Right lung (tissue), 10 donors: ENCODE results near the gene KARS1. TPM values are rescaled to one million over a fixed set of nuclear protein-coding genes. Genes with fewer than 3 reads are reported as not detected.

Experiments used
- DNase-seq, 2 donors: peaks; one replicate each; pipeline ENCODE4 v3.0.0-alpha.2; 2013
- long read RNA-seq, 8 donors: transcript quantifications; one replicate each; lab custom pipeline, GENCODE V29; 2026
- polyA plus RNA-seq, 5 donors: library from polyadenylated mRNA; unstranded; fragments of 120-200 nt; gene quantifications; one replicate each; pipeline versions ENCODE4 v1.2.1 to v1.2.3, GENCODE V29; 2013; ENCODE audit warnings: inconsistent platforms in 1 of 5, low replicate concordance in 1 of 5; ENCODE audit not compliant: insufficient read length in 5 of 5, insufficient read depth in 1 of 5

Gene KARS1
- polyA plus RNA-seq, result 100 to 1,000 TPM; 114 to 134 (median 123) TPM
- long read RNA-seq, donor 1, transcript KARS-211 (2 exons, 589 nt), result minor isoform, 14 of 269 reads
- long read RNA-seq, donor 1, transcript KARS-201 (14 exons, 2,005 nt), result major isoform, 34 of 269 reads
- long read RNA-seq, donor 1, partial matches to known transcripts, result 195 of 269 reads
- long read RNA-seq, donor 1, other reads (novel, unspliced or antisense), result 23 of 269 reads
- long read RNA-seq, donor 2, transcript KARS-211 (2 exons, 589 nt), result minor isoform, 5 of 128 reads
- long read RNA-seq, donor 2, transcript KARS-201 (14 exons, 2,005 nt), result major isoform, 18 of 128 reads
- long read RNA-seq, donor 2, partial matches to known transcripts, result 93 of 128 reads
- long read RNA-seq, donor 2, other reads (novel, unspliced or antisense), result 10 of 128 reads
- long read RNA-seq, donor 3, transcript KARS-201 (14 exons, 2,005 nt), result minor isoform, 13 of 181 reads
- long read RNA-seq, donor 3, transcript KARS-211 (2 exons, 589 nt), result major isoform, 14 of 181 reads
- long read RNA-seq, donor 3, partial matches to known transcripts, result 22 of 181 reads
- long read RNA-seq, donor 3, other reads (novel, unspliced or antisense), result 129 of 181 reads
- long read RNA-seq, donor 4, transcript KARS-211 (2 exons, 589 nt), result minor isoform, 11 of 27 reads
- long read RNA-seq, donor 4, transcript KARS-201 (14 exons, 2,005 nt), result major isoform, 13 of 27 reads
- long read RNA-seq, donor 4, partial matches to known transcripts, result 0 of 27 reads
- long read RNA-seq, donor 4, other reads (novel, unspliced or antisense), result 0 of 27 reads
- long read RNA-seq, donor 5, transcript KARS-211 (2 exons, 589 nt), result minor isoform, 12 of 67 reads
- long read RNA-seq, donor 5, transcript KARS-201 (14 exons, 2,005 nt), result major isoform, 29 of 67 reads
- long read RNA-seq, donor 5, partial matches to known transcripts, result 22 of 67 reads
- long read RNA-seq, donor 5, other reads (novel, unspliced or antisense), result 0 of 67 reads
- long read RNA-seq, donor 6, transcript KARS-211 (2 exons, 589 nt), result minor isoform, 11 of 46 reads
- long read RNA-seq, donor 6, transcript KARS-201 (14 exons, 2,005 nt), result major isoform, 23 of 46 reads
- long read RNA-seq, donor 6, transcript KARS-202 (15 exons, 2,421 nt), result minor isoform, 6 of 46 reads
- long read RNA-seq, donor 6, partial matches to known transcripts, result 5 of 46 reads
- long read RNA-seq, donor 6, other reads (novel, unspliced or antisense), result 0 of 46 reads
- long read RNA-seq, donor 7, transcript KARS-201 (14 exons, 2,005 nt), result major isoform, 10 of 230 reads
- long read RNA-seq, donor 7, partial matches to known transcripts, result 20 of 230 reads
- long read RNA-seq, donor 7, other reads (novel, unspliced or antisense), result 195 of 230 reads
- long read RNA-seq, donor 8, transcript KARS-201 (14 exons, 2,005 nt), result minor isoform, 7 of 24 reads
- long read RNA-seq, donor 8, transcript KARS-211 (2 exons, 589 nt), result major isoform, 9 of 24 reads
- long read RNA-seq, donor 8, partial matches to known transcripts, result 5 of 24 reads
- long read RNA-seq, donor 8, other reads (novel, unspliced or antisense), result 0 of 24 reads

GRCh38 chr16:75647492-75648264 is at the start of gene KARS1, which contains the start of gene TERF2IP:
Gene KARS1, minus strand, starts transcription at chr16:75647665. Its CDS starts 26 bp downstream, at chr16:75647639.
Gene TERF2IP, plus strand, starts transcription at chr16:75647773. Its CDS starts 110 bp downstream, at chr16:75647883.
- DNase-seq, result peak; percentile 93 to 94

DNA sequence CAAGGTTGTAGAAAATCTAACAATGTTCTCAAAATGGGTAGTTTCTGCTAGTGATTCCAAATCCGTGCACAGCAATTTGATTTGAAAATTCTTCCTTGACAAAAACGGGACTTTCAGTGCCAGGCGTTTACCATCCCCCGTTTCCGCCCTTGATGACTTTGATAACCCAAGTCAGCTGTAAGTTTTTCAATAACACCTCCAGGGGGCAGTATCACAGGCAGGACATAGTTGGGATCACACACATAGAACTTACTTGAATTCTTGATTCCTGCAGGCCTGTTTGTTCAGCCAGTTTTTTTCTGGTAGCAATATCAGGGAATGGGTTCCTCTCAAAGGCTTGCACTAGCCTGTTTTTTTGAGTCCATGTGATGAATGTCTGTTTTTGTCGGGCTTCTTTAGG is 48.2 kb upstream of the KARS1 start:
- DNase-seq, result no peak

DNA sequence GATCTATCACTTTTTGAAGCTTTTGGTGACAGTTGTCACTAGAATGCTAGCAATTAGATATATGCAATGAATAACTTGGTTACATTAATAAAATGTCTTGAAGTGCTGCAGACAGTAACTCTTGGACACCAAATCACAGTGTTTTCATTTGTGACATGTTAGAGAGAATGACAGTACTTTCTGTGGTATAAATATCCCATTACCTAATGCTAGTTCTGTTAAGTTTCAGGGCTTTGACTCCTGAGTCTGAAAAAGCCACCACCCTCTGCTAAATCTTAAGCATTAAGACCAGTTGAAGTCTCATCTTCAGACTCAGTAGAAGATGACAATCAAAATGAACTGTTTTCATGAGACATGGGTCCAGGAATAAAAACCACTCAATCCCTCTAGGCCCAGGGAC is 39.9 kb upstream of the KARS1 start:
- DNase-seq, result no peak

DNA sequence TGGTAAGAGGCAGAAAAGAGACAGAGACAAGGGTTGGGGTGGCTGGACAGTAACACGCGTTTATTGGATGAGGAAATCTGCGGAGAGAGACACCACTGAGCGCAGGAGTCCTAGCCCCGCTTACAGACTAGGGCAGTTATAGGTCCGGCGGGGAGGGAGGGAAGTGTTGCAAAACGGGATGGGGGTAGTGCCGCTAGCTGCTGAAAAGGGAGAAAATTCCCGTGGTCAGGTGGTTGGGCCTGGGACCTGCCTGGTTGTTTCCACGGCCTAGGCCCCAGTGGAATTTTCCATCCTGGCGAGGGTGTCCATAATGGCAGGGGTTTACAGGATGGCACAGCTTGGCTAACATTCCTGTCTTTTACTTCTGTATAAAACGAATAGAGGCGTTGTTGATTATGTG is 34.8 kb upstream of the KARS1 start:
- DNase-seq, result no peak

DNA sequence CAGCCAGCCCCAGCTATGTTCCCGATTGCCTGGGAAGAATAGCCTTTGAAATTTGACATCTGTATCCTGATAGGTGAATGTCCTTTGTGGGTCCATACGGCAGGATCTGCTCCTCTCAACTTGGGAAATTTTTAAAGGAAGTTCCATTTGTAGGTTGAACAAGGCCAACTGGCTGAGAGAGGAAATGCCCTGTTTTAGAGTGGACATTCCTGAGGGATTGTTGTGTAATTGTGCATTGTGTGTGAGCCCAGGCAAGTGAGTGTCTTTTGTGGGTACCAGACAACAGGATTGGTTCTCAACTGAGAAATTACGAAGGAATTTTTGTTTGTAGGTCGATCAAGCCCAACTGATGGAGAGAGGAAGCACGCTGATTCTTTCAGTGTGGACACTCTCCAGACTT is 31.9 kb upstream of the KARS1 start:
- DNase-seq, result no peak

- no peak for DNase-seq
Observed at GRCh38 chr16:75676909-75677308, 29.4 kb upstream of the KARS1 start, which contains the start of gene CPHXL2. Gene CPHXL2, minus strand, starts transcription at chr16:75677009. Its CDS starts 10 bp downstream, at chr16:75676999.

DNA sequence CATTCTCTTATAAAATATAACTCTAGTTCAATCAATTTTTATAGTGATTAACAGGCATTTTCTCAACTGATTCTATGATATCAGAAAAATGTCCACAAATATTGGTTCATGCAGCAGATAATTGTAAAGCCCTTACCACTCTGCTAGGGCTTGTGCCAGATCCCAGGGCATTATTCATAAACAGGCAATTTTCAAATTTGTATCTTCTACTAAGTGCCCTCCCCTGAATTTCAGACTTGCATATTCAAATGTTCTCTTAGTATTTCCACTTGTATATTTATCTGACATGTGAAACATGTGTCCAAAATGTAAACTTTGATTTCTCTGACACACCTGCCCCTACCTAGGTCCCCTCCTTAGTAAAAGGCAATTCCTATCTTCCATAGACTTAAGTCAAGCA is 20.0 kb upstream of the KARS1 start:
- no peak for DNase-seq

DNA sequence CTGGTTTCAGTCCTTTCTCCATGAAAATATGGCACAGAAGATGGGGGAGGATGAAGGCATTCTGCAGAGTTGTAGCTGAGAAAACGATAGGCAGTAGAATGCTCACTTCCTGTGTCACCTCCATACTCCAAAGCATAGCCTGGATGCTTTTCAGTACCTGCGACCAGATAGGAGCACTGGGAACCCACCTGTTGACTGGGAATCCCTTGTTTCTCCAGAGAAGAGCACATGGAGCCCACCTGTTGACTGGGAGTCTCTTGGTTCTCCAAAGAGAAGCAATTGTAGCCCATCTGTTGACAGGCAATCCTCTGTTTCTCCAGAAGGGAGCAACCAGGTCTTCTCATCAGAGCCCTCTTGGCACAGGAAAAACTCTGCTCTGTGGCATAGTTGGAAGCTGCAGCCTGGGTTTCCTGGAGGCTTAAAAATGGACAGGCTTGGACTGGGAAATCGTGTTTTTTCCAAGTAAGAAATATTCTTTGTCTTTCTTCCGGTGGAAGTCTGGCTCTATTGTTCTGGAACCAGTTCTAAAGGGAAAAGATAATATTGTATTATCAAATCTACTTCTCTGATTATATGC is 13.3 kb upstream of the KARS1 start:
- no peak for DNase-seq

GRCh38 chr16:75660321-75660720 is 12.9 kb upstream of the KARS1 start:
- DNase-seq, result no peak

DNA sequence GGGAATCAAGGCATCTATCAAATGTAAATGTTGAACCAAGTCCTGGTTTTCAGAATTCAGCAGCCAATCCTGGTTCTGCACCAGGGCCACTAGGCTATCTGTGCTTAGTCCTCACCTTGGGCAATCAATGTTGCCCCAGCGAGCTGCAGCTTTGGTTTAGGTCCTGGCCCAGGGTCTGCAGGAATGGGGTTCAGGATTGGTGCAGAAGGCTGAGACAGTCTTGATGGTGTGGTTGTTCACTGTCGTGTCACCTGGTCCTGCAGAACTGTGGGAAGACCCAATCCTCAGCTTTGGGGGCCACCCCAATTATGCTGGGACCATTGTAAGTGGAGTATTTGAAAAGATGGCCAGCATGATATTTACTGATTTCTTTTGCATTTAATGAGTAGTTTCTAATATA is 10.7 kb upstream of the KARS1 start:
- no peak for DNase-seq

DNA sequence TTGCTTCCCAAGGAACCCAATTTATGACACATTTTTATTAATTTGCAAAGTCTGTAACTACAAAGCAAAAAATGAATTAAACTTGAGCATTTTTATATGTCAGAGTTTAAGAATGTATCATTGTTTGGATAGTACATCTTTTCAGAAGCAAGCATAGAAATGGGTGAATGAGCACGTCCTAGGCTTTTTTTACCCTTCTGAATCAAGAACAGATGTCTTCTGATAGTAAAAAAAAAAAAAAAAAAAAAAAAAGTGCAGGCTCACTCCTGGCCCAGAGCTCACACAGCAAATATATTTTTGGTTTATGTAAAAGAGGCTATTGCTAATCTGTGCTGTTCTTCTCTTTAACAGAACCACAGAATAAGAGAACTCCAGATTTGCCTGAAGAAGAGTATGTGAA is 6.5 kb upstream of the KARS1 start:
- DNase-seq, result no peak

GRCh38 chr16:75648265-75649076 is 1.0 kb upstream of the KARS1 start:
- peak; percentile 78 to 84 for DNase-seq

DNA sequence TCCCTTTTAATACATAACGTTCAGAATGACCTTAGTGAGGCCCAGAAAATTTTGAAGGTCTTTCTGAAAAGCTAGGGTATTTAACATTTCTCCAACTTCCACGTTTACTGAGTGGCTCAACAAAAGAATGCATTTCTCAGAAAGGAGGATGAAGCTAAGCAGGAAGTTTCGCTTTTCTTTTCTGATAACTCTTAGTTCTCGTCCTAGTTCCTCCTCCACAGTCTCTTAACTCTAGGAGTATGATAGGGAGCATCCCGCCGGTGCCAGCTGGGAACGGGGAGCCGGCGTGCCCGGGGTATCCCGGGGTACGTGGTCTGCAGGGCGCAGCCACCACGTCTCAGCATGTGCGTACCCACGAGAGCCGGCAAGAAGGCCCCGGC is 363 bp downstream of the KARS1 start:
- no peak for DNase-seq

- no peak for DNase-seq
Observed at GRCh38 chr16:75644240-75645012, 3.0 kb downstream of the KARS1 start.

GRCh38 chr16:75640598-75640997 is 6.9 kb downstream of the KARS1 start:
- DNase-seq, result no peak

DNA sequence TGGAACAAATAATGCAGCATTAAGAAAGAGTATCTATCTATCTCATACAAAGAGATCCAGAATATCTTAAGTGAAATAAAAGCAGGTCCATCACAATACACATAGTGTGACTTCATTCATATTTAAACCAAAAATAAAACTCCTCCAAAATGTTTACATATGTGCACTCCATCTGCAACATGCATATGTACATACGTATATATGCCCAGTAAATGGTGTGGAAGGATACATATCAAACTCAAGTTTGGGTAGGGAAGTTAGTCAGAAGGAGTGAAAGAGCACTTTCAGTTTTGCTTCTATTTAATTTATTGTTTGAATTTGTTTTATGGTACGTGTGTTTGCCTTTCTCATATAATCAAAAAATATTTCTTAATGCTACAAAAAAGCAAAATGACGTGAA is 12.4 kb downstream of the KARS1 start:
- no peak for DNase-seq

DNA sequence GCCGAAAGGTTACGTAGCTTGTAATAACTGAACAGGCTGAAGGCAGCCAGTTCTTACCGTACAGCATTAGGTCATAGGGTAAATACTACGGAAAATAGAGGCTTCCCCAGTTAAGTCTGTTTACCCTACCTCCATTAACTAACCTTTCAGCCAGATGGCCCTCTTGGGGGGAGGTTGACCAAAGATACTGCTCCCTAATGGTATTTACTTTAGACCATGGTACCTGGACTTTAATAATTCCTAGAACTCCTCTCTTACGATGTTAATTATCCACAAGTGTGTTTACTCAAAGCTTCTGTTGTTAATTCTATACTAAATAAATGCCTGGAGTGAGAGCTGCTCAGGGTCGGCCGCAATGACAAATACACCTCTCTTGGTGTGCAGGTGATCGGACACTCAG is 14.6 kb downstream of the KARS1 start:
- no peak for DNase-seq

DNA sequence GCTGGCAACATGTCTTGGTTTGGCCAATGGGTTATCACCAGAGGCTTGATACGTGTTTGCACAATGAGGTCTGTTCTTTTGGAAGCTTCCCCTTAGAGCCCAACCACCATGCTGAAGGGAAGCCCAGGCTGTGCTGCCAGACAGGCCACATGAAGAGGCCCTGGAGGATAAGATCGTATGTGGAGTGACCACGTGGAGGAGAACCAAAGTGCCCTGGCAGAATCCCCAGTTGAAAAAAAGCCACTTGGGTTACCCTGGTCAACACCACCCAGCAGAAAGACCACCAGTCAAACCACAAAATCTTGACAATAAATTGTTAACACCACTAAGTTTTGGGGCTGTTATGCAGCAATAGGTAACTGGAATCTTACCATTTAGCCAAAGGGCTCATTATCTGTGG is 17.4 kb downstream of the KARS1 start:
- DNase-seq, result no peak
